GM12878 (cell line): Measurements from ENCODE around the gene PGF. TPM values are rescaled to one million over a fixed set of nuclear protein-coding genes. Genes with fewer than 3 reads are reported as not detected.
"Not testable (repeated sequence)": the region's sequence is repeated elsewhere in the genome, so short reads cannot be mapped to it uniquely, and the experiment has no call there.

Source experiments
- ATAC-seq: fragments of 200-7000 bp; cut with Tn5 transposase; 3 replicates; pipeline ENCODE4 v1.9.1; 2020; ENCODE audit warnings: mild to moderate bottlenecking, moderate library complexity
- BruUV-seq: library from RNA; stranded (reverse); fragments of 400-500 nt; replicated peaks from 2 replicates; lab custom pipeline; 2021; lab: Mats Ljungman, UMichigan
- CTCF ChIA-PET: fragments of 300-600 bp; sonication (Branson Sonifier 250); formaldehyde crosslinking; extraction: SDS; loops from one replicate; lab custom pipeline; 2021; ENCODE audit warnings: inconsistent platforms; lab: Yijun Ruan, JAX
- POLR2A ChIA-PET: fragments of 350-600 bp; formaldehyde crosslinking; extraction: SDS; loops from one replicate; lab custom pipeline; 2021; ENCODE audit warnings: inconsistent platforms; lab: Charles Lee
- RAD21 ChIA-PET: fragments of 300-600 bp; sonication (Branson Sonifier 250); formaldehyde crosslinking; loops from one replicate; lab custom pipeline; 2023; ENCODE audit warnings: antibody characterized with exemption; ENCODE audit not compliant: unreplicated experiment; lab: Charles Lee
- SMC1A ChIA-PET: fragments of 300-600 bp; sonication (Branson Sonifier 250); formaldehyde crosslinking; loops from one replicate; lab custom pipeline; 2023; ENCODE audit not compliant: unreplicated experiment, uncharacterized antibody; lab: Charles Lee
- DNase-seq: peaks from one replicate; pipeline ENCODE4 v3.0.0-alpha.2; 2011; ENCODE audit warnings: low read depth, low spot score
- FAIRE-seq: peaks from 3 replicates; lab custom pipeline; 2011; peaks lifted over from hg19 to GRCh38; lab: Jason Lieb, UNC
- H2AFZ ChIP-seq: 2 replicates; pipeline ENCODE4 v1.6.0; 2011; ENCODE audit warnings: low read depth, low read length, control low read depth; ENCODE audit not compliant: control insufficient read depth
- H3K27ac ChIP-seq: 2 replicates; pipeline ENCODE4 v1.5.1; 2011; ENCODE audit warnings: control low read depth; ENCODE audit not compliant: control insufficient read depth, insufficient read depth
- H3K27me3 ChIP-seq, 2 experiments: replicated peaks in 1 of 2; 2 replicates each; pipeline versions ENCODE4 v1.6.0 to v1.6.1; 2011; ENCODE audit warnings: low read length in 1 of 2; ENCODE audit not compliant: control insufficient read depth in 2 of 2, insufficient read depth in 2 of 2
- H3K36me3 ChIP-seq, 2 experiments: 2 replicates each; pipeline ENCODE4 v1.5.1; 2011; ENCODE audit warnings: low read length in 1 of 2; ENCODE audit not compliant: control insufficient read depth in 2 of 2, insufficient read depth in 2 of 2
- H3K4me1 ChIP-seq: 2 replicates; pipeline ENCODE4 v1.6.1; 2011; ENCODE audit warnings: mild to moderate bottlenecking, low read length, moderate library complexity, mixed read lengths; ENCODE audit not compliant: control insufficient read depth, insufficient read depth
- H3K4me2 ChIP-seq: 2 replicates; pipeline ENCODE4 v1.6.0; 2011; ENCODE audit warnings: control low read depth; ENCODE audit not compliant: control insufficient read depth, insufficient read depth
- H3K4me3 ChIP-seq: fragments of 200-600 bp; sonication (generic); 2 replicates; pipeline ENCODE4 v1.5.1; 2016
- H3K79me2 ChIP-seq: 2 replicates; pipeline ENCODE4 v1.6.0; 2011; ENCODE audit warnings: low read length; ENCODE audit not compliant: control insufficient read depth, insufficient read depth
- H3K9ac ChIP-seq: 2 replicates; pipeline ENCODE4 v1.8.0; 2011; ENCODE audit warnings: low read length, control low read depth, mixed read lengths; ENCODE audit not compliant: control insufficient read depth, insufficient read depth
- H3K9me3 ChIP-seq: replicated peaks from 3 replicates; pipeline ENCODE4 v1.5.1; 2011; ENCODE audit warnings: mild to moderate bottlenecking, low read length; ENCODE audit not compliant: control insufficient read depth, insufficient read depth
- H4K20me1 ChIP-seq: 2 replicates; pipeline ENCODE4 v1.6.0; 2011; ENCODE audit not compliant: control insufficient read depth, insufficient read depth
- DPF2 ChIP-seq: fragments of 450-650 bp; IDR thresholded peaks from 2 replicates; pipeline ENCODE4 v1.6.1; 2017; ENCODE audit warnings: mild to moderate bottlenecking
- NRF1 ChIP-seq: conservative IDR thresholded peaks from 2 replicates; pipeline ENCODE4 v1.6.1; 2011; ENCODE audit warnings: mild to moderate bottlenecking, low read depth, low read length, improper control_type of control experiment
- RBBP5 ChIP-seq: fragments of 200-600 bp; sonication (generic); conservative IDR thresholded peaks from 2 replicates; pipeline ENCODE4 v1.6.1; 2016
- RELA ChIP-seq: fragments of 450-650 bp; IDR thresholded peaks from 2 replicates; pipeline ENCODE4 v1.8.0; 2014; ENCODE audit warnings: borderline replicate concordance; ENCODE audit not compliant: partially characterized antibody
- WGBS: methylation state at CpG from one replicate; pipeline ENCODE4 v1.1.6; 2016; ENCODE audit warnings: low lambda C conversion rate; ENCODE audit not compliant: insufficient replicate concordance, insufficient coverage; ENCODE audit errors: missing lambda C conversion rate; 5-methylcytosine and 5-hydroxymethylcytosine counted together
- in situ Hi-C: fragments of 300-500 bp; cut with MboI; formaldehyde crosslinking; loops from 9 replicates; pipeline ENCODE4 v1.14.3; 2018; ENCODE audit warnings: mixed read lengths
- intact Hi-C: fragments of 100-400 bp; cut with micrococcal nuclease; formaldehyde crosslinking; loops from one replicate; pipeline ENCODE4 v1.14.2; 2022; ENCODE audit not compliant: unreplicated experiment
- polyA plus RNA-seq, 11 experiments: library from polyadenylated mRNA; depleted of rRNA in 4 of 11; unstranded in 6 of 11; stranded (reverse) in 5 of 11; fragments of >200 nt; fragmentation: Nextera tagmentation in 4 of 11; fragmentation: Illumina TruSeq in 1 of 11; extraction: Ambion mirVana in 4 of 11; extraction: Trizol in 1 of 11; gene quantifications; 1 replicate in 1 of 11; 2 replicates in 10 of 11; pipeline versions ENCODE4 v1.2.1 to v1.2.3, GENCODE V29; 2011 to 2016; ENCODE audit warnings: inconsistent platforms in 2 of 11, missing spikeins in 2 of 11, low read depth in 1 of 11
- total RNA-seq, 4 experiments: library from RNA; depleted of rRNA in 3 of 4; stranded (reverse); fragments of >200 nt in 3 of 4; fragmentation: Illumina TruSeq in 1 of 4; extraction: Trizol in 1 of 4; gene quantifications; 2 replicates each; pipeline versions ENCODE4 v1.2.1 to v1.2.3, GENCODE V29; 2013 to 2021
- TF ChIP-seq, protein P1 (sequence below): fragments of 450-650 bp; IDR thresholded peaks from 2 replicates; pipeline ENCODE4 v1.6.1; 2016; ENCODE audit warnings: mild to moderate bottlenecking
- TF ChIP-seq, protein P2 (sequence below): fragments of 450-650 bp; formaldehyde crosslinking; IDR thresholded peaks from 2 replicates; pipeline ENCODE4 v1.4.0; 2020; ENCODE audit warnings: mild to moderate bottlenecking, moderate library complexity

PGF gene
- total and polyA plus RNA-seq, 10 of the 15 experiments (the other 5 are each of a cell fraction or from before 2014, with no cell fraction given) = 0.11 to 5.5 (median 0.63) TPM

GRCh38 chr14:75001261-75001660 lies 45.9 kb upstream of the PGF start:
- 98% methylated on average over 2 of the region's 2 CpGs for WGBS
- Histone ChIP-seq H3K27ac (no peak overlapping the region), H3K4me1 (peaks cover 4% of the 10 kb centered on the region), H3K4me2 (no peak overlapping the region), H3K4me3 (no peak overlapping the region), H3K79me2 (peaks cover 17% of the 10 kb centered on the region), H3K36me3 (peaks cover 0 to 2% of the 10 kb centered on the region in 2 experiments; a peak in 1 of 4 replicates), H3K9me3 (no peaks in the 10 kb centered on the region; the same call in 2 of the 3 replicates), H3K27me3 (no peaks in the 10 kb centered on the region), H2AFZ (no peak overlapping the region), H3K9ac (no peak overlapping the region), H4K20me1 (no peaks in the 10 kb centered on the region)
- intact Hi-C loops = no loop called here
- no peak for TF ChIP-seq RELA
- TF ChIP-seq NRF1 = no peak
- TF ChIP-seq RBBP5 = no peak
- TF ChIP-seq, protein P1, sequence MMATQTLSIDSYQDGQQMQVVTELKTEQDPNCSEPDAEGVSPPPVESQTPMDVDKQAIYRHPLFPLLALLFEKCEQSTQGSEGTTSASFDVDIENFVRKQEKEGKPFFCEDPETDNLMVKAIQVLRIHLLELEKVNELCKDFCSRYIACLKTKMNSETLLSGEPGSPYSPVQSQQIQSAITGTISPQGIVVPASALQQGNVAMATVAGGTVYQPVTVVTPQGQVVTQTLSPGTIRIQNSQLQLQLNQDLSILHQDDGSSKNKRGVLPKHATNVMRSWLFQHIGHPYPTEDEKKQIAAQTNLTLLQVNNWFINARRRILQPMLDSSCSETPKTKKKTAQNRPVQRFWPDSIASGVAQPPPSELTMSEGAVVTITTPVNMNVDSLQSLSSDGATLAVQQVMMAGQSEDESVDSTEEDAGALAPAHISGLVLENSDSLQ = no peak
- TF ChIP-seq, protein P2, sequence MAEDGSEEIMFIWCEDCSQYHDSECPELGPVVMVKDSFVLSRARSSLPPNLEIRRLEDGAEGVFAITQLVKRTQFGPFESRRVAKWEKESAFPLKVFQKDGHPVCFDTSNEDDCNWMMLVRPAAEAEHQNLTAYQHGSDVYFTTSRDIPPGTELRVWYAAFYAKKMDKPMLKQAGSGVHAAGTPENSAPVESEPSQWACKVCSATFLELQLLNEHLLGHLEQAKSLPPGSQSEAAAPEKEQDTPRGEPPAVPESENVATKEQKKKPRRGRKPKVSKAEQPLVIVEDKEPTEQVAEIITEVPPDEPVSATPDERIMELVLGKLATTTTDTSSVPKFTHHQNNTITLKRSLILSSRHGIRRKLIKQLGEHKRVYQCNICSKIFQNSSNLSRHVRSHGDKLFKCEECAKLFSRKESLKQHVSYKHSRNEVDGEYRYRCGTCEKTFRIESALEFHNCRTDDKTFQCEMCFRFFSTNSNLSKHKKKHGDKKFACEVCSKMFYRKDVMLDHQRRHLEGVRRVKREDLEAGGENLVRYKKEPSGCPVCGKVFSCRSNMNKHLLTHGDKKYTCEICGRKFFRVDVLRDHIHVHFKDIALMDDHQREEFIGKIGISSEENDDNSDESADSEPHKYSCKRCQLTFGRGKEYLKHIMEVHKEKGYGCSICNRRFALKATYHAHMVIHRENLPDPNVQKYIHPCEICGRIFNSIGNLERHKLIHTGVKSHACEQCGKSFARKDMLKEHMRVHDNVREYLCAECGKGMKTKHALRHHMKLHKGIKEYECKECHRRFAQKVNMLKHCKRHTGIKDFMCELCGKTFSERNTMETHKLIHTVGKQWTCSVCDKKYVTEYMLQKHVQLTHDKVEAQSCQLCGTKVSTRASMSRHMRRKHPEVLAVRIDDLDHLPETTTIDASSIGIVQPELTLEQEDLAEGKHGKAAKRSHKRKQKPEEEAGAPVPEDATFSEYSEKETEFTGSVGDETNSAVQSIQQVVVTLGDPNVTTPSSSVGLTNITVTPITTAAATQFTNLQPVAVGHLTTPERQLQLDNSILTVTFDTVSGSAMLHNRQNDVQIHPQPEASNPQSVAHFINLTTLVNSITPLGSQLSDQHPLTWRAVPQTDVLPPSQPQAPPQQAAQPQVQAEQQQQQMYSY = no peak
- TF ChIP-seq DPF2 = no peak
- no TSS peak for BruUV-seq
- in situ Hi-C loops = no loop called here
- ChIA-PET RAD21 (no interaction called here), CTCF (interaction anchor here (1.0 to 3.2 kb wide), 3 partner anchors 54 to 140 kb away, joined by 3 to 9 read pairs (median 3); no protein-coding TSS in a partner anchor), SMC1A (interaction anchor here (1.0 kb wide), 1 partner anchor 48 kb away, joined by 3 read pairs; no protein-coding TSS in a partner anchor), POLR2A (no interaction called here)
- no peak for DNase-seq
- no peak for ATAC-seq
- no peak for FAIRE-seq

DNA sequence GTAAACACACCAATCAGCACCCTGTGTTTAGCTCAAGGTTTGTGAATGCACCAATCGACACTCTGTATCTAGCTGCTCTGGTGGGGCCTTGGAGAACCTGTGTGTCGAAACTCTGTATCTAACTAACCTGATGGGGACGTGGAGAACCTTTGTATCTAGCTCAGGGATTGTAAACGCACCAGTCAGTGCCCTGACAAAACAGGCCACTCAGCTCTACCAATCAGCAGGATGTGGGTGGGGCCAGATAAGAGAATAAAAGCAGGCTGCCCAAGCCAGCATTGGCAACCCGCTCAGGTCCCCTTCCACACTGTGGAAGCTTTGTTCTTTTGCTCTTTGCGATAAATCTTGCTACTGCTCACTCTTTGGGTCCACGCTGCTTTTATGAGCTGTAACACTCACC lies 40.4 kb upstream of the PGF start:
- FAIRE-seq, in situ Hi-C loops: not testable (repeated sequence)

DNA sequence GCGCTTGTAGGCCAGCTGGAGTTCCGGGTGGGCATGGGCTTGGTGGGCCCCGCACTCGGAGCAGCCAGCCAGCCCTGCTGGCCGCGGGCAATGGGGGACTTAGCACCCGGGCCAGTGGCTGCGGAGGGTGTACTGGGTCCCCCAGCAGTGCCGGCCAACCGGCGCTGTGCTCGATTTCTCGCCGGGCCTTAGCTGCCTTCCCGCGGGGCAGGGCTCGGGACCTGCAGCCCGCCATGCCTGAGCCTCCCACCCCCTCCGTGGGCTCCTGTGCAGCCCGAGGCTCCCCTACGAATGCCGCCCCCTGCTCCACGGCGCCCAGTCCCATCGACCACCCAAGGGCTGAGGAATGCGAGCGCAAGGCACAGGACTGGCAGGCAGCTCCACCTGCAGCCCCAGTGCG lies 38.8 kb upstream of the PGF start:
- H3K4me1 ChIP-seq, H3K4me2 ChIP-seq, H3K36me3 ChIP-seq, POLR2A ChIA-PET, H3K27me3 ChIP-seq, SMC1A ChIA-PET, H4K20me1 ChIP-seq, RAD21 ChIA-PET, H3K79me2 ChIP-seq, ATAC-seq, H2AFZ ChIP-seq, DNase-seq, BruUV-seq, in situ Hi-C loops, H3K9ac ChIP-seq, intact Hi-C loops, H3K27ac ChIP-seq, H3K9me3 ChIP-seq, CTCF ChIA-PET, FAIRE-seq, H3K4me3 ChIP-seq: not testable (repeated sequence)
- 83% methylated on average over 26 of the region's 28 CpGs for WGBS

More for the DNA sequence above, 40.4 kb upstream of the PGF start:
- H3K4me2 ChIP-seq, H2AFZ ChIP-seq, H3K9ac ChIP-seq, SMC1A ChIA-PET, intact Hi-C loops, H3K9me3 ChIP-seq, H3K27me3 ChIP-seq, DNase-seq, BruUV-seq, H3K4me1 ChIP-seq, POLR2A ChIA-PET, H3K36me3 ChIP-seq, RAD21 ChIA-PET, H3K79me2 ChIP-seq, CTCF ChIA-PET, H3K4me3 ChIP-seq, H4K20me1 ChIP-seq, H3K27ac ChIP-seq, ATAC-seq: not testable (repeated sequence)
- WGBS = 73% methylated on average over 5 of the region's 7 CpGs
